ENCODE data around the gene RPAP2.

Gene RPAP2

GRCh38 chr1:92314024-92314423 is 15.2 kb downstream of the RPAP2 start:
- TF ChIP-seq CTCF (IDR thresholded peaks at IDR 0.05) = no peak
- Histone ChIP-seq H3K4me3 (ENCODE audit: low read depth in 1 of 2, low read length in 1 of 2) (no peak overlapping the region), H3K27me3 (no peaks in the 10 kb centered on the region), H3K9me3 (no peaks in the 10 kb centered on the region), H3K36me3 (no peaks in the 10 kb centered on the region), H3K4me1 (ENCODE audit: control insufficient read depth in 1 of 2, insufficient read depth in 1 of 2, low read depth in 1 of 2, low read length in 1 of 2) (peaks cover 8 to 10% of the 10 kb centered on the region in 2 experiments), H3K27ac (no peak overlapping the region)

GRCh38 chr1:92315766-92316599 is 17.1 kb downstream of the RPAP2 start:
- Histone ChIP-seq H3K4me1 (ENCODE audit: control insufficient read depth in 1 of 2, insufficient read depth in 1 of 2, low read depth in 1 of 2, low read length in 1 of 2) (peaks cover 2 to 6% of the 10 kb centered on the region in 2 experiments), H3K27ac (no peak overlapping the region), H3K4me3 (ENCODE audit: low read depth in 1 of 2, low read length in 1 of 2) (no peak overlapping the region), H3K9me3 (no peaks in the 10 kb centered on the region), H3K36me3 (peaks cover 7% of the 10 kb centered on the region), H3K27me3 (no peaks in the 10 kb centered on the region)
- TF ChIP-seq CTCF (IDR thresholded peaks at IDR 0.05) = no peak

- no peaks in the 10 kb centered on the region for H3K9me3 ChIP-seq
- H3K4me3 ChIP-seq (ENCODE audit: low read depth in 1 of 2, low read length in 1 of 2) = no peak overlapping the region
- no peak for TF ChIP-seq CTCF (IDR thresholded peaks at IDR 0.05)
- H3K27me3 ChIP-seq = no peaks in the 10 kb centered on the region
- no peaks in the 10 kb centered on the region for H3K4me1 ChIP-seq (ENCODE audit: control insufficient read depth in 1 of 2, insufficient read depth in 1 of 2, low read depth in 1 of 2, low read length in 1 of 2)
- no peak overlapping the region for H3K27ac ChIP-seq
- H3K36me3 ChIP-seq = peaks cover 7% of the 10 kb centered on the region
Observed at GRCh38 chr1:92317836-92318493, 19.1 kb downstream of the RPAP2 start.

- Histone ChIP-seq H3K27me3 (no peaks in the 10 kb centered on the region), H3K4me1 (ENCODE audit: control insufficient read depth in 1 of 2, insufficient read depth in 1 of 2, low read depth in 1 of 2, low read length in 1 of 2) (no peaks in the 10 kb centered on the region), H3K4me3 (ENCODE audit: low read depth in 1 of 2, low read length in 1 of 2) (no peak overlapping the region), H3K9me3 (peaks cover 9% of the 10 kb centered on the region), H3K27ac (no peak overlapping the region), H3K36me3 (peaks cover 12% of the 10 kb centered on the region)
- no peak for TF ChIP-seq CTCF (IDR thresholded peaks at IDR 0.05)
Observed at GRCh38 chr1:92323473-92324453, 24.9 kb downstream of the RPAP2 start.

GRCh38 chr1:92324784-92325183 is 25.9 kb downstream of the RPAP2 start:
- Histone ChIP-seq H3K36me3 (peaks cover 12% of the 10 kb centered on the region), H3K4me1 (ENCODE audit: control insufficient read depth in 1 of 2, insufficient read depth in 1 of 2, low read depth in 1 of 2, low read length in 1 of 2) (no peaks in the 10 kb centered on the region), H3K4me3 (ENCODE audit: low read depth in 1 of 2, low read length in 1 of 2) (no peak overlapping the region), H3K27ac (no peak overlapping the region), H3K9me3 (peaks cover 9% of the 10 kb centered on the region), H3K27me3 (no peaks in the 10 kb centered on the region)
- no peak for TF ChIP-seq CTCF (IDR thresholded peaks at IDR 0.05)
